ENCODE data around the gene NBPF26. TPM values are rescaled to one million over a fixed set of nuclear protein-coding genes. Genes with fewer than 3 reads are reported as not detected.
A peak's percentile ranks its signal among the peaks of the same experiment; 100 is the strongest.
"Not testable (repeated sequence)": the region's sequence is repeated elsewhere in the genome, so short reads cannot be mapped to it uniquely, and the experiment has no call there.

NBPF26 gene
- total RNA-seq, 2 donors from 2014 or later = 13.9 to 20.9 TPM

DNA sequence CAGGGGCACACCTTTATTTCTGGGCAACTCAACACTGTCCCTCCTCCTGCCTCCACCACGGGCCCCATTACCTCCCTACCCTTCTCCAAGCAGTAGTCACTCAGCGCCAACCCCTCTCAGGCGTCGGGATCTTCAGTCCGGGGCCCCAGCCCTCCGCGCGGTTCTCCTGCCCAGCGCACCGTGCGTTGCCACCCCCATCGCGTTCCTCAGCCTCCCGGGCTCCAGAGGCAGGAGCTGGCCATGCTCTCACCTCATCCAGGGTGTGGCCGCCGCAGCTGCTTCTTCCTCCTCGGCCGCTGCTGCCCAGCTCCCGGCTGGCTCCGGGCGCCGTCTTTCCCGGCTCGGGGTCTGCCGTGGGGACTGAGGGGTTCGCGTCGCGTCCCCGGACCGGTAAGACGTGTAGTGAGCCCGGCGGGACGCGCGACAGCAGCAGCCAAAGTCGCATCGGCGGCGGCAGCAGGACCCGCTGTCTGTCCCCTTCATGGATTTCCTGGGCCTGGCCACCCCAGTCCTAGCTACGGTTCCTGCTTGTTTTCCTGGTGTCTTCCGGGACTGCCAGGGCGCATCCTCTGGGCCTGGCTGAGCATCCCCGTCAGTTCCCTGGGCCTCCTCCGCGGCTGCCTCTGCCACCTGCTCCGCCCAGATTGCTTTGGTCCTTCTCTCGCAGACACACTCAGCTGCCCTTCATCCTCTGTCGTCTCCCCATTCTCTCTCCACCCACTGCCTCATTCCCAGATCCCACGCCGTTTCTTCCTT lies 22.8 kb upstream of the NBPF26 start:
- H3K36me3 ChIP-seq (ENCODE audit: control insufficient read depth, insufficient read depth, low read length); DNase-seq; H3K36me3 Mint-ChIP-seq (ENCODE audit: low read depth); H3K9me3 ChIP-seq (ENCODE audit: control insufficient read depth, low read length); H3K4me1 ChIP-seq (ENCODE audit: control insufficient read depth, insufficient read depth, low read length); H3K4me1 Mint-ChIP-seq; H3K4me3 Mint-ChIP-seq; H3K27ac ChIP-seq (ENCODE audit: low read depth, low read length); H3K4me3 ChIP-seq (ENCODE audit: low read length); H3K27me3 ChIP-seq (ENCODE audit: control insufficient read depth, insufficient read depth, low read length, poor library complexity, severe bottlenecking); H3K27ac Mint-ChIP-seq; H3K9me3 Mint-ChIP-seq; H3K27me3 Mint-ChIP-seq (ENCODE audit: insufficient read depth); H3K9ac ChIP-seq (ENCODE audit: extremely low read depth, low read length, poor library complexity, severe bottlenecking): not testable (repeated sequence)
- 26 to 30% methylated on average over 2 to 13 of the region's 53 CpGs for WGBS, 2 experiments (ENCODE audit: insufficient coverage in 1 of 2, insufficient read length in 1 of 2)

DNA sequence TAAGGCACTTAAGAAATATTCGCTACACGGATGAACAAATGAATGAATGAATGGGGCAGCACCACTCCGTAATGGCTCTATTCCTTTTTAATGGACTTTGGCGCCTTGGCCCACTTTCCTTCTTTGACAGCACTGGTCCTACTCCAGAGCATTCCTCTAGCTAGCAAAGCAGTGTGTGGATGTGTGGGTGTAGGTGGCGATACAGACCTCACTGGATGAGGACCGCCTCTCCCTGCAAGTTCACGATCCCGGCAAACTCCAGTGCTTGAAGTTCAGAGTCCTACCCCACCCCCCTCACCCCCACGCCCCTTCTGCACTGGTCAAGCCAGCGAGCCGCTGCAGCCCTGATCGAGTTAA lies 409 bp upstream of the NBPF26 start:
- not testable (repeated sequence) for H3K9me3 Mint-ChIP-seq; H3K4me1 ChIP-seq (ENCODE audit: control insufficient read depth, insufficient read depth, low read length); H3K27me3 Mint-ChIP-seq (ENCODE audit: insufficient read depth); H3K27me3 ChIP-seq (ENCODE audit: control insufficient read depth, insufficient read depth, low read length, poor library complexity, severe bottlenecking); H3K36me3 Mint-ChIP-seq (ENCODE audit: low read depth); H3K27ac Mint-ChIP-seq; H3K27ac ChIP-seq (ENCODE audit: low read depth, low read length); H3K4me3 Mint-ChIP-seq; H3K9me3 ChIP-seq (ENCODE audit: control insufficient read depth, low read length); H3K36me3 ChIP-seq (ENCODE audit: control insufficient read depth, insufficient read depth, low read length); H3K4me1 Mint-ChIP-seq; DNase-seq; H3K9ac ChIP-seq (ENCODE audit: extremely low read depth, low read length, poor library complexity, severe bottlenecking); H3K4me3 ChIP-seq (ENCODE audit: low read length)
- 28% methylated on average over 4 of the region's 12 CpGs; no CpG with 5 or more reads in 1 of the 2 experiments for WGBS, 2 experiments (ENCODE audit: insufficient coverage in 1 of 2, insufficient read length in 1 of 2)

DNA sequence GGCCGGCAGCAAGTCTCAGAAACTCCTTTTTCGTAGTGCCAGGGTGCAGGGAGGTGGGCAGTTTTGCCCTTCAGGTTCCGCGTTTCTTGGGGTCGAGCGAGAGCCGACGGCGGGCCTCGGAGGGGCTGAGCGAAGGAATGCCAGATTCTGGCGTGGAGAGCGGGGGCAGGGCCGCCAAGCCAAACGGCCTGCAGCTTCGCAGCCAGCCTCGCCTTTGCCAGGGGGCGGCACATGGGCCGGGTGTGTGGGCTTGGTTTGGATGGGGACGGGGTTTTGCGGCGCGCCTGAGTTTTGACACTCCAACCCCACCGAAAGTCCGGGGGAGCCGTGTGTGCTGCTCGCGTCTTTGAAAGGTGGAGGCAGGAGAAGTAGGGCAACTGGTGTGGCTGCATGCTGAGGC lies 762 bp downstream of the NBPF26 start:
- not testable (repeated sequence) for H3K9me3 Mint-ChIP-seq; H3K36me3 ChIP-seq (ENCODE audit: control insufficient read depth, insufficient read depth, low read length); H3K27me3 ChIP-seq (ENCODE audit: control insufficient read depth, insufficient read depth, low read length, poor library complexity, severe bottlenecking); H3K36me3 Mint-ChIP-seq (ENCODE audit: low read depth); H3K27me3 Mint-ChIP-seq (ENCODE audit: insufficient read depth); H3K9me3 ChIP-seq (ENCODE audit: control insufficient read depth, low read length); H3K27ac ChIP-seq (ENCODE audit: low read depth, low read length); H3K27ac Mint-ChIP-seq; H3K4me1 ChIP-seq (ENCODE audit: control insufficient read depth, insufficient read depth, low read length); DNase-seq; H3K4me1 Mint-ChIP-seq
- WGBS, 2 experiments (ENCODE audit: insufficient coverage in 1 of 2, insufficient read length in 1 of 2) = 0% methylated on average over 3 of the region's 28 CpGs; no CpG with 5 or more reads in 1 of the 2 experiments
- H3K4me3 Mint-ChIP-seq = peak overlapping the region; percentile 58
- Histone ChIP-seq H3K9ac (ENCODE audit: extremely low read depth, low read length, poor library complexity, severe bottlenecking) (peak overlapping the region; percentile 34), H3K4me3 (ENCODE audit: low read length) (peak overlapping the region; percentile 64)

DNA sequence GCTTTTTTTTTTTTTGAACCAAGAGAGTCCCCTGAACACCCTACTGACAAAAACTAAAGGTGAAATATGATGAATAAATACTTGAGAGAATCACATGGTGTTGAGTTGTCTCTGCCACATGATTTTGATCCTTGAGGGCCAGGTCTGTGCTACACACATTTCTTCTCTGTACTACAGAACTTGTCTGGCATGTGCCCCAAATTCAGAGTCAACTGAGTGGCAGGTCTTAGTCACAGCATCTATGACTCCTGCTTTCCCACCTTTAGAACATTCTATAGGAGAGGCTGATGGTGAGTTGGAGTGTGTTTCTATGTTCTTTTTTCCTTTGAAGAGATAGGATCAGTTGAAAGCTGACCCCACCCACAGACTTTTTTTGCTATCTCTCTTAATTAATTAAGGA lies 5.1 kb downstream of the NBPF26 start:
- H3K4me1 ChIP-seq (ENCODE audit: control insufficient read depth, insufficient read depth, low read length); H3K9me3 Mint-ChIP-seq; H3K27ac Mint-ChIP-seq; DNase-seq; H3K27ac ChIP-seq (ENCODE audit: low read depth, low read length); H3K36me3 Mint-ChIP-seq (ENCODE audit: low read depth); H3K9ac ChIP-seq (ENCODE audit: extremely low read depth, low read length, poor library complexity, severe bottlenecking); H3K4me1 Mint-ChIP-seq; H3K27me3 ChIP-seq (ENCODE audit: control insufficient read depth, insufficient read depth, low read length, poor library complexity, severe bottlenecking); H3K4me3 Mint-ChIP-seq; H3K36me3 ChIP-seq (ENCODE audit: control insufficient read depth, insufficient read depth, low read length); H3K27me3 Mint-ChIP-seq (ENCODE audit: insufficient read depth); H3K9me3 ChIP-seq (ENCODE audit: control insufficient read depth, low read length); H3K4me3 ChIP-seq (ENCODE audit: low read length): not testable (repeated sequence)

DNA sequence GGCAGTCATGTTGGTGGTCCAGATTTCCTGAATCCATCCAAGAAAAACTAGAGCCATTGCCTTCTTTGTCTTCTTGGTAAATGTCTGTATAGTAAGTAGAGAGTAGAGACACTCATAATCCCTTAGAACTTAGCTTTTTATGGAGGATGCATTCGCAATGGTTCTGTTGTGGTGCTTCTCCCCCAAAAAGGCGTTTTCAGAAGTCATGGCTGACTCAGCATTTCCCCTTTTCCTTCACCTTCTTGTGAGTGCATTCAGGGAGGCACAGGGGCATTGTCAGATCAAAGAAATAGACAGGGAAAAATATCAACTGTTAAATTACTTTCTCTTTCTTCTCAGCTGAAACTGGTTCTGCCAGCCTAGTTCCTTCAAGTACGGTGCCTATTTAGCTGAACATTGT lies 45.3 kb downstream of the NBPF26 start:
- not testable (repeated sequence) for H3K9me3 Mint-ChIP-seq; H3K4me3 ChIP-seq (ENCODE audit: low read length); H3K27me3 ChIP-seq (ENCODE audit: control insufficient read depth, insufficient read depth, low read length, poor library complexity, severe bottlenecking); H3K9me3 ChIP-seq (ENCODE audit: control insufficient read depth, low read length); H3K36me3 Mint-ChIP-seq (ENCODE audit: low read depth); H3K4me3 Mint-ChIP-seq; DNase-seq; H3K27me3 Mint-ChIP-seq (ENCODE audit: insufficient read depth); H3K4me1 Mint-ChIP-seq; H3K27ac Mint-ChIP-seq; H3K4me1 ChIP-seq (ENCODE audit: control insufficient read depth, insufficient read depth, low read length); H3K36me3 ChIP-seq (ENCODE audit: control insufficient read depth, insufficient read depth, low read length); H3K27ac ChIP-seq (ENCODE audit: low read depth, low read length); H3K9ac ChIP-seq (ENCODE audit: extremely low read depth, low read length, poor library complexity, severe bottlenecking)
- WGBS, 2 experiments (ENCODE audit: insufficient coverage in 1 of 2, insufficient read length in 1 of 2) = no CpG with 5 or more reads among the region's 3 CpGs
